NAMALWA (cell line): ENCODE data around the gene TNK2.
"Not testable (repeated sequence)": the region's sequence is repeated elsewhere in the genome, so short reads cannot be mapped to it uniquely, and the experiment has no call there.

Experiments used
- DNase-seq: peaks from one replicate; pipeline ENCODE4 v3.0.0-alpha.2; 2015; ENCODE audit warnings: low spot score

The TNK2 gene

DNA sequence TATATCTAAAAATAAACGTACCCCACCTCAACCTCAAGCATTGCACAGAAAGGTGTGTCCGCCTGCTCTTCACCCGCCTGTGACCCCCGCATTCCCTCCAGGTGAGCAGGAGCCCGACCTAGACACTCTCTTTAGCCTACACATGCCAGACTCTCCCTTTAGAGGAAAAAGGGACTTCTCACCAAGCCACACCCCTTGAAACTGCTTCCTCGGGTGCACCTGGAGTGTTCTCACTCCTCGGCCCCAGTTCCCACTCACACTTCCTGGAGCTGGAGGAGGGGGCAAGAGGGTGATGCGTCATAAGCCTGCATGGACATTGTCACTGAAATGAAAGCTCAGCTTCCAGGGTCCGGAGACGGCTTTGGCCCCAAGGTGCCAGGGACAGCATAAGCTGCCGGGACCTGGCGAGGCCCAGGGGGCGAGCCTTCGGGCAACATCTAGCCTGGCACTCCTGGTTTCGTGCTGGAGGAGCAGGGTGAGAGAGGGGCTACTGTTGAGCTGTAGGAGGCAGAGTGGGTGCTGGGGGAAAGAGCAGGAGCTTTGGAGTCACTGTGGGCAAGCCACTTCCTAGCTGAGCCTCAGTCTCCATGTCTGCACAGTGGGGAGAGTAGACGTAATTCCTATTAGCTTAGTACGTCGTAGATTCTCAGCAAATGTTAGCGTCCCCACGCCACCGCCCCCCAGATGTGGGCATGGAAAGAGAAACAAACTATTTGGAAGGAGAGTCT, 86.8 kb downstream of the TNK2 start:
- DNase-seq, result no peak

DNA sequence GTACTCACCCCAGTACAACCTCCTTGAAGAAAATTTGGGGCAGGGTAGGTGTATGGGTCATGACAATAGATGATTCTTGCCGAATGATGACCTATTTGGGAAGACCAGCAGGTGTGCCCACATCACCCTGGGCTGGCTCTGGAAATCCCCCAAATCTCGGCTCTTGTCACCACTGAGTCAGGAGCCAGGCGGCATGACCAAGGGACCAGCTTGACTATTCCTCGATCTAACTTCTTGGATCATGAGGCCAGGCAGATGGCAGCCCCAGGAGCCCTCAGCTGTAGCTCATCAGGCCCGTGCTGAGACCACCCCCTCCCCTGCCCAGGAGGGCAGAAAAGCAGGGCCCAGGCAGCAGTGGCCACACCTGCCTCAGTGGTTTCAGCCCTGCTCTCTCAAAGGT, 87.5 kb downstream of the TNK2 start:
- no peak for DNase-seq

GRCh38 chr3:195820186-195820585, 88.2 kb downstream of the TNK2 start:
- DNase-seq, result no peak

DNA sequence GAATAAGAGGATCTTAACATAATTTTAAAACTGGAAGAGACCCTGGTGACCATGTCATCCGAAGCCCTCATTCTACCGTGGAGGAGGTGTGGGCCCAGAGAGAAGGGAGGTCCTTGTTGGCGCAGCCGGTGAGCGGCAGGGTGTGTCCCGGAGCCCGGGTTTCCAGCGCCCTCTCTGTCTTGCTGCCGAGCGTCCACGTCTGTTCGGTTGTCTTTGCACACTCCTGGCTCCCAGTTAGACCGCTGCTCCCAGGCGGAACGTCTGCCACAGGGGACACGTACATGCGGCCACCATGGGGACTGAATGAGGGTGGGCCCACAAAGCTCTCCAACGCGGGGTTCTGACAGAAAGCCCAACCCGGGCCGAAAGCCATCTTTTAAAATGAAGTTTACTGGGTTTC, 90.0 kb downstream of the TNK2 start:
- DNase-seq, result no peak

GRCh38 chr3:195817578-195818135, 90.7 kb downstream of the TNK2 start:
- DNase-seq, result no peak

GRCh38 chr3:195816276-195816913, 92.0 kb downstream of the TNK2 start:
- not testable (repeated sequence) for DNase-seq

DNA sequence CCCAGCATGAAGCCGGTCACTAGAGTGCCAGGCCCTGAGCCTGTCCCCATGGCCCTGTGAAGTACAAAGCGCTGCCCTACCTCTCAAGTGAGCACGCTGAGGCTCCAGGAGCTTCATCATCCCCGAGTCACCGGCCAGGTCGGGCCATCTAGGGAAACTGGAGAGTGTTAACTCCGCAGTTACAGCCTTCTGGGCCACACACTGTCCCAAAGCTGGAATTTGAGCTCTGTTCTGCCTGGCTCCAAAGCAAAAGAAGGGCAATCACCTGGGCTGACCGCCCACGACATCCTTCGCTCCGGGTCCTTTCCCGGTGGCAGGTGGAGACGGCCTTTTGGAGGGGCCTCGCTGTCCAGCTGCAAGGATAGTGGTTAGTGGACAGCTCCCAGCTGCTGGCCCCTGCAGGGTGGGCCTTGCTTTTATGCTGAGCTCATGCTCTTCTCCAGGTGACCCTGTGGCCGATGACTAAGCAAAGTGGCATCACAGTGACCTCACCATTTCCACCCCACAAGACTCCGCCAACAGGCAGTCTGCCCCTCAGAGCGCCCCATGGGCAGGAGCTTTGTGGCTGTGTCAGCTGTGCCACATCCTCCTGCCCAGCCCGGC, 93.1 kb downstream of the TNK2 start:
- DNase-seq, result no peak

DNA sequence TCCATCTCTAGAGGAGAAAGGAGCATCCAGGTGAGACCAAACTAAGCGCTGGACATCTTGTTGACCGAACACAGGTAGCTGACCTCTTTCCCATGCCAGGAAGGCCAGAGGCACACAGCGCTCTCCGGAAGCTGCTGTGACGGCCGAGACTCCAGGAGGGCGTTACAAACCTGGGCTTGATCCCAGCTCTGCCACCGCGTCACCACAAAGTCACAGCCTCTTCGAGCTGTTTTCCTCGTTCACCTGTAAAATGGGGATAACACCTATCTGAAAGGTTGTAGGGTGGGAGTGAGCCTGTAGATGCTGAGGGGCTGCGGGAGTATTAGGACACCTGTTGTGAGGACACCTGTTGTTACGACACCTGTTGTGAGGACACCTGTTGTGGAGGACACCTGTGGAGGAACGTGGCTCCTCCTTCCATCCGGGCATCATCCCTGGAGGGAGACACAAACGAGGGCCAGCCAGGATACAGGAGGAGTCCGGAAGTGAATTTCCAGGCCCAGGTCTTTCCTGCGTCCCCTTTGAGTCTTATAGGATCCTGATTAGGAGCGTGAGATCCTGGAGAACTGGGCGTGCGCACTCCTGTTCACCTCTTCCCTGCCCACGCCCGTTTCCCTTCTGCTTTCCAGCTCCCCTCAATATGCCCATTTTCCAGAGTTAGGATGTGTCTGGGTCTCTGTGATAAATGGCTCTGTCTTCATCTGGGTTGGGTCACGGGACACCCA, 94.3 kb downstream of the TNK2 start:
- no peak for DNase-seq
